ENCODE measurements around the gene KIF22. TPM values are rescaled to one million over a fixed set of nuclear protein-coding genes. Genes with fewer than 3 reads are reported as not detected.

KIF22 gene
- total RNA-seq, 1 donor from 2014 or later: 20.0 TPM

GRCh38 chr16:29840240-29840639 lies 49.7 kb downstream of the KIF22 start:
- H3K27ac Mint-ChIP-seq (ENCODE audit: unreplicated experiment): no peak overlapping the region
- H3K4me1 Mint-ChIP-seq (ENCODE audit: unreplicated experiment): no peaks in the 10 kb centered on the region
- no peak for TF ChIP-seq CTCF (IDR thresholded peaks at IDR 0.05)
- no peak overlapping the region for H3K4me3 Mint-ChIP-seq (ENCODE audit: unreplicated experiment)
- no peaks in the 10 kb centered on the region for H3K27me3 Mint-ChIP-seq (ENCODE audit: unreplicated experiment)
- peaks cover 45% of the 10 kb centered on the region for H3K36me3 Mint-ChIP-seq (ENCODE audit: unreplicated experiment)
- no peak for DNase-seq (ENCODE audit: extremely low spot score, unreplicated experiment)
- H3K9me3 Mint-ChIP-seq (ENCODE audit: unreplicated experiment): no peaks in the 10 kb centered on the region

GRCh38 chr16:29841631-29842030 lies 51.1 kb downstream of the KIF22 start:
- TF ChIP-seq CTCF (IDR thresholded peaks at IDR 0.05): no peak
- no peak for DNase-seq (ENCODE audit: extremely low spot score, unreplicated experiment)
- no peaks in the 10 kb centered on the region for H3K4me1 Mint-ChIP-seq (ENCODE audit: unreplicated experiment)
- no peaks in the 10 kb centered on the region for H3K9me3 Mint-ChIP-seq (ENCODE audit: unreplicated experiment)
- no peak overlapping the region for H3K4me3 Mint-ChIP-seq (ENCODE audit: unreplicated experiment)
- no peaks in the 10 kb centered on the region for H3K27me3 Mint-ChIP-seq (ENCODE audit: unreplicated experiment)
- no peak overlapping the region for H3K27ac Mint-ChIP-seq (ENCODE audit: unreplicated experiment)
- peaks cover 47% of the 10 kb centered on the region for H3K36me3 Mint-ChIP-seq (ENCODE audit: unreplicated experiment)

GRCh38 chr16:29842732-29843346 lies 52.3 kb downstream of the KIF22 start:
- H3K36me3 Mint-ChIP-seq (ENCODE audit: unreplicated experiment): peaks cover 42% of the 10 kb centered on the region
- TF ChIP-seq CTCF (IDR thresholded peaks at IDR 0.05): no peak
- no peaks in the 10 kb centered on the region for H3K9me3 Mint-ChIP-seq (ENCODE audit: unreplicated experiment)
- H3K4me3 Mint-ChIP-seq (ENCODE audit: unreplicated experiment): no peak overlapping the region
- H3K27me3 Mint-ChIP-seq (ENCODE audit: unreplicated experiment): no peaks in the 10 kb centered on the region
- H3K4me1 Mint-ChIP-seq (ENCODE audit: unreplicated experiment): no peaks in the 10 kb centered on the region
- DNase-seq (ENCODE audit: extremely low spot score, unreplicated experiment): no peak
- H3K27ac Mint-ChIP-seq (ENCODE audit: unreplicated experiment): peak overlapping the region; percentile 59

- Mint-ChIP-seq H3K9me3 (ENCODE audit: unreplicated experiment) (no peaks in the 10 kb centered on the region), H3K36me3 (ENCODE audit: unreplicated experiment) (peaks cover 43% of the 10 kb centered on the region), H3K27me3 (ENCODE audit: unreplicated experiment) (no peaks in the 10 kb centered on the region), H3K27ac (ENCODE audit: unreplicated experiment) (no peak overlapping the region), H3K4me1 (ENCODE audit: unreplicated experiment) (no peaks in the 10 kb centered on the region), H3K4me3 (ENCODE audit: unreplicated experiment) (no peak overlapping the region)
- TF ChIP-seq CTCF (IDR thresholded peaks at IDR 0.05): no peak
- no peak for DNase-seq (ENCODE audit: extremely low spot score, unreplicated experiment)
Measured at GRCh38 chr16:29843931-29844330, 53.4 kb downstream of the KIF22 start.

GRCh38 chr16:29844575-29845331 lies 54.2 kb downstream of the KIF22 start:
- no peak for TF ChIP-seq CTCF (IDR thresholded peaks at IDR 0.05)
- no peak for DNase-seq (ENCODE audit: extremely low spot score, unreplicated experiment)
- H3K4me3 Mint-ChIP-seq (ENCODE audit: unreplicated experiment): no peak overlapping the region
- no peaks in the 10 kb centered on the region for H3K4me1 Mint-ChIP-seq (ENCODE audit: unreplicated experiment)
- peaks cover 39% of the 10 kb centered on the region for H3K36me3 Mint-ChIP-seq (ENCODE audit: unreplicated experiment)
- H3K27me3 Mint-ChIP-seq (ENCODE audit: unreplicated experiment): no peaks in the 10 kb centered on the region
- no peak overlapping the region for H3K27ac Mint-ChIP-seq (ENCODE audit: unreplicated experiment)
- no peaks in the 10 kb centered on the region for H3K9me3 Mint-ChIP-seq (ENCODE audit: unreplicated experiment)
